Keratinocyte (primary cell): ENCODE measurements around the gene STPG4. TPM values are rescaled to one million over a fixed set of nuclear protein-coding genes. Genes with fewer than 3 reads are reported as not detected.
"Not testable (repeated sequence)": the region's sequence is repeated elsewhere in the genome, so short reads cannot be mapped to it uniquely, and the experiment has no call there.

Experiments used
- DNase-seq: peaks from one replicate; pipeline ENCODE4 v3.0.0-alpha.2; 2011; ENCODE audit warnings: low read depth, missing footprints, low spot score
- FAIRE-seq: peaks from 2 replicates; lab custom pipeline; 2011; peaks lifted over from hg19 to GRCh38; lab: Jason Lieb, UNC
- H2AFZ ChIP-seq: 2 replicates; pipeline ENCODE4 v1.6.0; 2012; ENCODE audit warnings: low read length, control low read depth, inconsistent platforms; ENCODE audit not compliant: control insufficient read depth
- H3K27ac ChIP-seq: 2 replicates; pipeline ENCODE4 v1.5.1; 2011; ENCODE audit warnings: low read length; ENCODE audit not compliant: control insufficient read depth, insufficient read depth
- H3K27me3 ChIP-seq: 3 replicates; pipeline ENCODE4 v1.6.0; 2011; ENCODE audit warnings: low read length; ENCODE audit not compliant: control insufficient read depth, insufficient read depth; ENCODE audit errors: extremely low read depth
- H3K36me3 ChIP-seq, 2 experiments: 2 replicates in 1 of 2; 3 replicates in 1 of 2; pipeline ENCODE4 v1.5.1; 2011; ENCODE audit warnings: low read length in 2 of 2, mild to moderate bottlenecking in 1 of 2; ENCODE audit not compliant: control insufficient read depth in 2 of 2, insufficient read depth in 2 of 2; ENCODE audit errors: extremely low read depth in 1 of 2
- H3K4me1 ChIP-seq: 3 replicates; pipeline ENCODE4 v1.5.1; 2011; ENCODE audit warnings: low read length; ENCODE audit not compliant: control insufficient read depth, insufficient read depth; ENCODE audit errors: extremely low read depth
- H3K4me2 ChIP-seq: 3 replicates; pipeline ENCODE4 v1.6.0; 2011; ENCODE audit warnings: low read depth, low read length; ENCODE audit not compliant: control insufficient read depth, insufficient read depth; ENCODE audit errors: extremely low read depth
- H3K4me3 ChIP-seq, 3 experiments: fragments of 200-600 bp in 1 of 3; sonication (generic) in 1 of 3; 2 replicates in 2 of 3; 3 replicates in 1 of 3; pipeline ENCODE4 v1.5.1; 2011 to 2016; ENCODE audit warnings: low read length in 3 of 3, mild to moderate bottlenecking in 3 of 3, control low read depth in 2 of 3, inconsistent platforms in 1 of 3, low read depth in 1 of 3, mixed read lengths in 1 of 3, mixed run types in 1 of 3, moderate library complexity in 1 of 3; ENCODE audit not compliant: control insufficient read depth in 2 of 3, insufficient read depth in 2 of 3; ENCODE audit errors: extremely low read depth in 1 of 3
- H3K79me2 ChIP-seq: 2 replicates; pipeline ENCODE4 v1.6.0; 2012; ENCODE audit warnings: low read length; ENCODE audit not compliant: control insufficient read depth, insufficient read depth
- H3K9ac ChIP-seq: 3 replicates; pipeline ENCODE4 v1.6.0; 2011; ENCODE audit warnings: low read length; ENCODE audit not compliant: control insufficient read depth, insufficient read depth; ENCODE audit errors: extremely low read depth
- H3K9me1 ChIP-seq: 3 replicates; pipeline ENCODE4 v1.6.0; 2011; ENCODE audit warnings: low read length; ENCODE audit not compliant: control insufficient read depth, insufficient read depth; ENCODE audit errors: extremely low read depth
- H3K9me3 ChIP-seq: 2 replicates; pipeline ENCODE4 v1.5.1; 2012; ENCODE audit warnings: low read depth, low read length; ENCODE audit not compliant: control insufficient read depth
- H4K20me1 ChIP-seq: 3 replicates; pipeline ENCODE4 v1.6.0; 2011; ENCODE audit warnings: low read length; ENCODE audit not compliant: control insufficient read depth, insufficient read depth; ENCODE audit errors: extremely low read depth
- EZH2 ChIP-seq: IDR thresholded peaks from one replicate; pipeline ENCODE4 v1.6.1; 2012; ENCODE audit warnings: inconsistent platforms, mild to moderate bottlenecking, low read length, moderate library complexity
- dilution Hi-C: fragments of 300-500 bp; cut with MboI; formaldehyde crosslinking; loops from one replicate; pipeline ENCODE4 v1.7.0; 2020; ENCODE audit warnings: low sequenced_read_pairs; ENCODE audit not compliant: extremely low pct_ligation_motif_present
- polyA plus RNA-seq, 5 experiments: library from polyadenylated mRNA; depleted of rRNA in 3 of 5; stranded (reverse) in 3 of 5; stranded (forward) in 1 of 5; unstranded in 1 of 5; fragments of >200 nt; gene quantifications; 1 replicate in 1 of 5; 2 replicates in 3 of 5; 3 replicates in 1 of 5; pipeline versions ENCODE4 v1.2.1 to v1.2.3, GENCODE V29; 2011 to 2012; ENCODE audit warnings: missing spikeins in 2 of 5, low read depth in 1 of 5, low replicate concordance in 1 of 5
- TF ChIP-seq, protein P1 (sequence below), 3 experiments: IDR thresholded peaks in 1 of 3; conservative IDR thresholded peaks in 1 of 3; optimal IDR thresholded peaks in 1 of 3; 2 replicates in 2 of 3; 3 replicates in 1 of 3; pipeline versions ENCODE3 to v1.5.1; 2011; ENCODE audit warnings: low read length in 3 of 3, mild to moderate bottlenecking in 3 of 3, moderate library complexity in 2 of 3, control low read depth in 1 of 3, inconsistent platforms in 1 of 3; ENCODE audit not compliant: insufficient read depth in 2 of 3; ENCODE audit errors: extremely low read depth in 1 of 3

STPG4 gene
- polyA plus RNA-seq, 1 donor (not counting 4 experiments of a cell fraction or from before 2014, with no cell fraction given): 0.26 TPM

DNA sequence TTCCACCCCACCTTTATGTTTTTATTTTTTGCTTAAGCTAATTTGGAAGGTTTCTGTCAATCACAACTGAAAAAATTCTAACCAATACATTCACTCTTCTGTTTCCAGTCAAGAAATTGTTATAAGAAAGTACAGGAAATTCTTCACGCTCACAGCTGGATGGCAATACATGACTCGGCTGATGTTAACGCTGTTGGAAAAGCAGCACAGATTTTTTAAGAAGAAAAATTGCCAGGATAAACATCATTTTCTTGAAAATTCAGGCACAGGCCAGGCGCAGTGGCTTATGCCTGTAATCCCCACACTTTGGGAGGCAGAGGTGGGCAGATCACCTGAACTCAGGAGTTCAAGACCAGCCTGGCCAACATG is 46.1 kb downstream of the STPG4 start:
- Histone ChIP-seq H3K4me1 (no peaks in the 10 kb centered on the region), H3K36me3 (no peaks in the 10 kb centered on the region), H4K20me1 (no peaks in the 10 kb centered on the region), H3K9ac (no peak overlapping the region), H3K9me3 (no peaks in the 10 kb centered on the region), H3K27ac (no peak overlapping the region), H3K27me3 (no peaks in the 10 kb centered on the region), H3K79me2 (no peaks in the 10 kb centered on the region), H3K9me1 (no peaks in the 10 kb centered on the region), H2AFZ (no peak overlapping the region), H3K4me3 (no peak overlapping the region), H3K4me2 (no peak overlapping the region)
- TF ChIP-seq, protein P1, sequence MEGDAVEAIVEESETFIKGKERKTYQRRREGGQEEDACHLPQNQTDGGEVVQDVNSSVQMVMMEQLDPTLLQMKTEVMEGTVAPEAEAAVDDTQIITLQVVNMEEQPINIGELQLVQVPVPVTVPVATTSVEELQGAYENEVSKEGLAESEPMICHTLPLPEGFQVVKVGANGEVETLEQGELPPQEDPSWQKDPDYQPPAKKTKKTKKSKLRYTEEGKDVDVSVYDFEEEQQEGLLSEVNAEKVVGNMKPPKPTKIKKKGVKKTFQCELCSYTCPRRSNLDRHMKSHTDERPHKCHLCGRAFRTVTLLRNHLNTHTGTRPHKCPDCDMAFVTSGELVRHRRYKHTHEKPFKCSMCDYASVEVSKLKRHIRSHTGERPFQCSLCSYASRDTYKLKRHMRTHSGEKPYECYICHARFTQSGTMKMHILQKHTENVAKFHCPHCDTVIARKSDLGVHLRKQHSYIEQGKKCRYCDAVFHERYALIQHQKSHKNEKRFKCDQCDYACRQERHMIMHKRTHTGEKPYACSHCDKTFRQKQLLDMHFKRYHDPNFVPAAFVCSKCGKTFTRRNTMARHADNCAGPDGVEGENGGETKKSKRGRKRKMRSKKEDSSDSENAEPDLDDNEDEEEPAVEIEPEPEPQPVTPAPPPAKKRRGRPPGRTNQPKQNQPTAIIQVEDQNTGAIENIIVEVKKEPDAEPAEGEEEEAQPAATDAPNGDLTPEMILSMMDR (optimal IDR thresholded peaks at IDR 0.05 in 1 of 3, IDR thresholded peaks at IDR 0.05 in 1 of 3, conservative IDR thresholded peaks at IDR 0.05 in 1 of 3; ENCODE audit: extremely low read depth in 1 of 3, insufficient read depth in 2 of 3, low read length in 3 of 3): no peak
- no peak for TF ChIP-seq EZH2
- dilution Hi-C loops: no loop called here
- no peak for FAIRE-seq
- no peak for DNase-seq

DNA sequence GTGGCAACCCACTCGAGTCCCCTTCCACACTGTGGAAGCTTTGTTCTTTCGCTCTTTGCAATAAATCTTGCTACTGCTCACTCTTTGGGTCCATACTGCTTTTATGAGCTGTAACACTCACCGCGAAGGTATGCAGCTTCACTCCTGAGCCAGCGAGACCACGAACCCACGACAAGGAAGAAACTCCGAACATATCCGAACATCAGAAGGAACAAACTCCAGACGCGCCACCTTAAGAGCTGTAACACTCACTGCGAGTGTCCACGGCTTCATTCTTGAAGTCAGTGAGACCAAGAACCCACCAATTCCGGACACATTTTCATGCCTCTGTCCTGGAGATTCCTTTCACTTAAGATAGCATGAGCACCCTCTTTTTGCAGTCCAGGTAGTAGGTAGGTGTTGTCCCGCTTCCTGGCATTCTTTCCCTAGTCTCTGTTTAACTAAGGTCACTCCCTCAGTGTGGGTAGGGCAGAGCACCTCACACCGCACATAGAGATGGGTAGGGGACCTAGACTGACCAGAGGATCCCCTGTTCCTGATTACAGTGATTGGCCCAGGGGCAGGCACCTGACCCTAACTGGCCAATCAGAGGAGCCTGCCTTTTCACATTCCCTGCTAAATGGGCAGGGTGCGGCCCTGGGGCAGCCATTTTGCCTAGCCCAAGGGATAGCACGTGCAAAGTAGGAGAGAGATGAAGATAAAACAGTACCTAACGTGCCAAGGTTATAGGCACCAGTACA is 46.7 kb downstream of the STPG4 start:
- H3K4me3 ChIP-seq, H3K27ac ChIP-seq, H3K4me1 ChIP-seq, H2AFZ ChIP-seq, H3K36me3 ChIP-seq, H3K27me3 ChIP-seq, H4K20me1 ChIP-seq, H3K9me1 ChIP-seq, H3K79me2 ChIP-seq, H3K9me3 ChIP-seq, FAIRE-seq, H3K9ac ChIP-seq, H3K4me2 ChIP-seq, dilution Hi-C loops, DNase-seq: not testable (repeated sequence)

DNA sequence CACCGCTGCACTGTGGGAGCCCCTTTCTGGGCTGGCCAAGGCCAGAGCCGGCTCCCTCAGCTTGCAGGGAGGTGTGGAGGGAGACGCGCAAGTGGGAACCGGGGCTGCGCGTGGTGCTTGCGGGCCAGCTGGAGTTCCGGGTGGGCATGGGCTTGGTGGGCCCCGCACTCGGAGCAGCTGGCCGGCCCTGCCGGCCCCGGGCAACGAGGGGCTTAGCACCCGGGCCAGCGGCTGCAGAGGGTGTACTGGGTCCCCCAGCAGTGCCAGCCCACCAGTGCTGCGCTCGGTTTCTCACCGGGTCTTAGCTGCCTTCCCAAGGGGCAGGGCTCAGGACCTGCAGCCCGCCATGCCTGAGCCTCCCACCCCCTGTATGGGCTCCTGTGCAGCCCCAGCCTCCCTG is 47.9 kb downstream of the STPG4 start:
- H3K9me3 ChIP-seq, H3K4me2 ChIP-seq, H3K36me3 ChIP-seq, H3K9ac ChIP-seq, H3K27ac ChIP-seq, H3K27me3 ChIP-seq, H3K4me1 ChIP-seq, DNase-seq, H3K4me3 ChIP-seq, H3K79me2 ChIP-seq, H4K20me1 ChIP-seq, H3K9me1 ChIP-seq, dilution Hi-C loops, FAIRE-seq, H2AFZ ChIP-seq: not testable (repeated sequence)

DNA sequence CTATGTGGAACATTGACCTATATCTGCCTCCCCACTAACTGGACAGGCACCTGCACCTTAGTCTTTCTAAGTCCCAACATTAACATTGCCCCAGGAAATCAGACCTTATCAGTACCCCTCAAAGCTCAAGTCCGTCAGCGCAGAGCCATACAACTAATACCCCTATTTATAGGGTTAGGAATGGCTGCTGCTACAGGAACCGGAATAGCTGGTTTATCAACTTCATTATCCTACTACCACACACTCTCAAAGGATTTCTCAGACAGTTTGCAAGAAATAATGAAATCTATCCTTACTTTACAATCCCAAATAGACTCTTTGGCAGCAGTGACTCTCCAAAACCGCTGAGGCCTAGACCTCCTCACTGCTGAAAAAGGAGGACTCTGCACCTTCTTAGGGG is 48.9 kb downstream of the STPG4 start:
- FAIRE-seq, DNase-seq, H3K79me2 ChIP-seq, H3K36me3 ChIP-seq, H3K9me1 ChIP-seq, H3K4me1 ChIP-seq, dilution Hi-C loops, H3K4me3 ChIP-seq, H3K9me3 ChIP-seq, H3K9ac ChIP-seq, H3K4me2 ChIP-seq, H3K27ac ChIP-seq, H3K27me3 ChIP-seq, H4K20me1 ChIP-seq: not testable (repeated sequence)
- H2AFZ ChIP-seq: peak overlapping the region; percentile 12
